Neuronal stem cell (in vitro differentiated cells): Measurements from ENCODE around the gene SMIM13.

Source experiments
- DNase-seq: peaks from one replicate; pipeline ENCODE4 v3.0.0-alpha.2; 2013; ENCODE audit warnings: low spot score
- H2AFZ ChIP-seq: one replicate; pipeline ENCODE4 v1.6.1; 2013; ENCODE audit warnings: mild to moderate bottlenecking, low read length, inconsistent platforms
- H2AK5ac ChIP-seq: 2 replicates; pipeline ENCODE4 v1.6.1; 2013; ENCODE audit warnings: low read depth, mild to moderate bottlenecking, inconsistent platforms, low read length, moderate library complexity, mixed read lengths
- H2BK120ac ChIP-seq: 2 replicates; pipeline ENCODE4 v1.6.1; 2013; ENCODE audit warnings: low read depth, mild to moderate bottlenecking, inconsistent platforms, low read length, moderate library complexity, mixed read lengths
- H2BK12ac ChIP-seq: one replicate; pipeline ENCODE4 v1.6.1; 2013; ENCODE audit warnings: low read length, inconsistent platforms
- H2BK15ac ChIP-seq: 2 replicates; pipeline ENCODE4 v1.6.1; 2013; ENCODE audit warnings: mild to moderate bottlenecking, low read length, inconsistent platforms, mixed read lengths
- H2BK5ac ChIP-seq: one replicate; pipeline ENCODE4 v1.6.1; 2013; ENCODE audit warnings: inconsistent platforms, mild to moderate bottlenecking, low read length, moderate library complexity
- H3K14ac ChIP-seq: one replicate; pipeline ENCODE4 v1.6.1; 2013; ENCODE audit warnings: low read length, inconsistent platforms
- H3K18ac ChIP-seq: 2 replicates; pipeline ENCODE4 v1.6.1; 2013; ENCODE audit warnings: low read length, inconsistent platforms
- H3K23ac ChIP-seq: 2 replicates; pipeline ENCODE4 v1.6.1; 2013; ENCODE audit warnings: low read depth, mild to moderate bottlenecking, mixed read lengths, low read length, inconsistent platforms; ENCODE audit not compliant: poor library complexity
- H3K27ac ChIP-seq: replicated peaks from 3 replicates; pipeline ENCODE4 v1.5.1; 2013; ENCODE audit warnings: low read length, inconsistent platforms
- H3K27me3 ChIP-seq, 3 experiments: 2 replicates each; pipeline ENCODE4 v1.6.1; 2013; ENCODE audit warnings: low read length in 3 of 3, mild to moderate bottlenecking in 2 of 3, inconsistent platforms in 1 of 3, low read depth in 1 of 3, mixed read lengths in 1 of 3, moderate library complexity in 1 of 3; ENCODE audit not compliant: control insufficient read depth in 3 of 3, insufficient read depth in 3 of 3
- H3K36me3 ChIP-seq, 2 donors: replicated peaks in 1 of 2; 2 replicates each; pipeline ENCODE4 v1.6.1; 2013; ENCODE audit warnings: low read length in 2 of 2; ENCODE audit not compliant: control insufficient read depth in 2 of 2, insufficient read depth in 2 of 2
- H3K4ac ChIP-seq: 2 replicates; pipeline ENCODE4 v1.6.1; 2013; ENCODE audit warnings: inconsistent platforms, mild to moderate bottlenecking, low read length, moderate library complexity
- H3K4me1 ChIP-seq, 2 donors: 1 replicate in 1 of 2; 2 replicates in 1 of 2; pipeline ENCODE4 v1.6.1; 2013; ENCODE audit warnings: low read length in 2 of 2, low read depth in 1 of 2; ENCODE audit not compliant: control insufficient read depth in 2 of 2, insufficient read depth in 1 of 2
- H3K4me2 ChIP-seq: one replicate; pipeline ENCODE4 v1.6.1; 2013; ENCODE audit warnings: mild to moderate bottlenecking, low read length, inconsistent platforms; ENCODE audit not compliant: insufficient read depth, poor library complexity, severe bottlenecking
- H3K4me3 ChIP-seq, 2 donors: 2 replicates each; pipeline ENCODE4 v1.5.1; 2013; ENCODE audit warnings: low read length in 2 of 2, mild to moderate bottlenecking in 2 of 2, inconsistent platforms in 1 of 2, moderate library complexity in 1 of 2
- H3K79me1 ChIP-seq: one replicate; pipeline ENCODE4 v1.6.1; 2013; ENCODE audit warnings: low read depth, mild to moderate bottlenecking, inconsistent platforms, low read length, moderate library complexity
- H3K9ac ChIP-seq: one replicate; pipeline ENCODE4 v1.6.1; 2013; ENCODE audit warnings: mild to moderate bottlenecking, low read depth, low read length, inconsistent platforms; ENCODE audit not compliant: poor library complexity
- H3K9me3 ChIP-seq, 2 donors: replicated peaks in 1 of 2; 2 replicates each; pipeline versions ENCODE3 to v1.6.1; 2013; ENCODE audit warnings: low read length in 2 of 2, mild to moderate bottlenecking in 2 of 2, inconsistent platforms in 1 of 2, low read depth in 1 of 2, mixed read lengths in 1 of 2, moderate library complexity in 1 of 2; ENCODE audit not compliant: control insufficient read depth in 2 of 2, insufficient read depth in 1 of 2
- H4K8ac ChIP-seq: one replicate; pipeline ENCODE4 v1.6.1; 2013; ENCODE audit warnings: low read depth, mild to moderate bottlenecking, inconsistent platforms, low read length, moderate library complexity
- H4K91ac ChIP-seq: one replicate; pipeline ENCODE4 v1.6.1; 2013; ENCODE audit warnings: low read length, low read depth, mild to moderate bottlenecking, inconsistent platforms; ENCODE audit not compliant: poor library complexity
- WGBS, 2 donors: extraction: QIAGEN DNeasy Blood & Tissue Kit; methylation state at CpG; one replicate each; pipeline ENCODE4 v1.1.7; 2013; ENCODE audit warnings: missing lambda C conversion rate in 2 of 2, mixed read lengths in 1 of 2; ENCODE audit not compliant: insufficient read length in 2 of 2, insufficient replicate concordance in 1 of 2; ENCODE audit errors: extremely low coverage in 2 of 2; 5-methylcytosine and 5-hydroxymethylcytosine counted together

SMIM13 gene

GRCh38 chr6:11056871-11057270 is 36.8 kb upstream of the SMIM13 start:
- Histone ChIP-seq H3K9ac (no peak overlapping the region), H3K27me3 (no peaks in the 10 kb centered on the region), H2BK5ac (no peak overlapping the region), H3K27ac (no peak overlapping the region), H2BK15ac (no peak overlapping the region), H2AFZ (no peak overlapping the region), H4K91ac (no peak overlapping the region), H3K14ac (no peak overlapping the region), H3K18ac (no peak overlapping the region), H3K23ac (no peak overlapping the region), H2AK5ac (no peak overlapping the region), H2BK120ac (no peak overlapping the region), H3K4ac (no peak overlapping the region), H3K79me1 (no peaks in the 10 kb centered on the region), H3K4me1 (no peaks in the 10 kb centered on the region), H4K8ac (no peak overlapping the region), H3K9me3 (no peaks in the 10 kb centered on the region), H3K36me3 (no peaks in the 10 kb centered on the region), H2BK12ac (no peak overlapping the region), H3K4me2 (no peak overlapping the region), H3K4me3 (no peak overlapping the region)
- no CpG with 5 or more reads among the region's 1 CpG for WGBS, 2 donors
- DNase-seq, result no peak

GRCh38 chr6:11058406-11058805 is 35.2 kb upstream of the SMIM13 start:
- H3K9ac ChIP-seq, result no peak overlapping the region
- no peak overlapping the region for H3K4ac ChIP-seq
- no peak overlapping the region for H2BK12ac ChIP-seq
- no CpG with 5 or more reads among the region's 5 CpGs for WGBS, 2 donors
- no peaks in the 10 kb centered on the region for H3K79me1 ChIP-seq
- H3K9me3 ChIP-seq, result no peaks in the 10 kb centered on the region
- no peaks in the 10 kb centered on the region for H3K27me3 ChIP-seq
- no peak overlapping the region for H2AK5ac ChIP-seq
- no peak for DNase-seq
- no peak overlapping the region for H2BK15ac ChIP-seq
- no peak overlapping the region for H2BK5ac ChIP-seq
- no peak overlapping the region for H3K4me3 ChIP-seq
- no peak overlapping the region for H4K8ac ChIP-seq
- no peak overlapping the region for H3K23ac ChIP-seq
- H4K91ac ChIP-seq, result no peak overlapping the region
- H3K4me1 ChIP-seq, result peaks cover 0 to 1% of the 10 kb centered on the region in 2 donors
- no peaks in the 10 kb centered on the region for H3K36me3 ChIP-seq
- H3K18ac ChIP-seq, result no peak overlapping the region
- H3K4me2 ChIP-seq, result no peak overlapping the region
- H2AFZ ChIP-seq, result no peak overlapping the region
- no peak overlapping the region for H2BK120ac ChIP-seq
- no peak overlapping the region for H3K14ac ChIP-seq
- H3K27ac ChIP-seq, result no peak overlapping the region

GRCh38 chr6:11062083-11062482 is 31.6 kb upstream of the SMIM13 start:
- Histone ChIP-seq H3K4me2 (no peak overlapping the region), H4K8ac (no peak overlapping the region), H3K27ac (no peak overlapping the region), H3K4ac (no peak overlapping the region), H2BK15ac (no peak overlapping the region), H2BK5ac (no peak overlapping the region), H3K27me3 (no peaks in the 10 kb centered on the region), H3K4me1 (peaks cover 0 to 12% of the 10 kb centered on the region in 2 donors), H3K36me3 (no peaks in the 10 kb centered on the region), H2BK120ac (no peak overlapping the region), H3K9me3 (no peaks in the 10 kb centered on the region), H3K23ac (no peak overlapping the region), H3K18ac (no peak overlapping the region), H3K14ac (no peak overlapping the region), H2AK5ac (no peak overlapping the region), H2AFZ (no peak overlapping the region), H3K4me3 (no peak overlapping the region), H4K91ac (no peak overlapping the region), H3K79me1 (no peaks in the 10 kb centered on the region), H3K9ac (no peak overlapping the region), H2BK12ac (no peak overlapping the region)
- no peak for DNase-seq
- no CpG with 5 or more reads among the region's 4 CpGs for WGBS, 2 donors

- WGBS, 2 donors, result no CpG with 5 or more reads among the region's 2 CpGs
- H3K4me1 ChIP-seq, result peaks cover 0 to 18% of the 10 kb centered on the region in 2 donors
- no peaks in the 10 kb centered on the region for H3K9me3 ChIP-seq
- no peak overlapping the region for H2BK15ac ChIP-seq
- H2AFZ ChIP-seq, result no peak overlapping the region
- H3K4me3 ChIP-seq, result no peak overlapping the region
- no peak overlapping the region for H3K9ac ChIP-seq
- H3K27me3 ChIP-seq, result no peaks in the 10 kb centered on the region
- no peak overlapping the region for H2BK120ac ChIP-seq
- no peak overlapping the region for H2BK5ac ChIP-seq
- no peak overlapping the region for H3K4me2 ChIP-seq
- H3K27ac ChIP-seq, result no peak overlapping the region
- no peak overlapping the region for H4K91ac ChIP-seq
- DNase-seq, result no peak
- no peak overlapping the region for H3K18ac ChIP-seq
- no peak overlapping the region for H2AK5ac ChIP-seq
- H4K8ac ChIP-seq, result no peak overlapping the region
- no peak overlapping the region for H3K4ac ChIP-seq
- no peak overlapping the region for H3K23ac ChIP-seq
- no peak overlapping the region for H3K14ac ChIP-seq
- H3K79me1 ChIP-seq, result no peaks in the 10 kb centered on the region
- H2BK12ac ChIP-seq, result no peak overlapping the region
- no peaks in the 10 kb centered on the region for H3K36me3 ChIP-seq
Observed at GRCh38 chr6:11062715-11063114, 30.9 kb upstream of the SMIM13 start.
